GM18858 (cell line): Measurements from ENCODE around the gene IL10.
"Not testable (repeated sequence)": the region's sequence is repeated elsewhere in the genome, so short reads cannot be mapped to it uniquely, and the experiment has no call there.

Source experiments
- ATAC-seq: cut with Tn5 transposase; IDR thresholded peaks from one replicate; pipeline ENCODE4 v1.9.1; 2021; ENCODE audit not compliant: unreplicated experiment

Gene IL10

DNA sequence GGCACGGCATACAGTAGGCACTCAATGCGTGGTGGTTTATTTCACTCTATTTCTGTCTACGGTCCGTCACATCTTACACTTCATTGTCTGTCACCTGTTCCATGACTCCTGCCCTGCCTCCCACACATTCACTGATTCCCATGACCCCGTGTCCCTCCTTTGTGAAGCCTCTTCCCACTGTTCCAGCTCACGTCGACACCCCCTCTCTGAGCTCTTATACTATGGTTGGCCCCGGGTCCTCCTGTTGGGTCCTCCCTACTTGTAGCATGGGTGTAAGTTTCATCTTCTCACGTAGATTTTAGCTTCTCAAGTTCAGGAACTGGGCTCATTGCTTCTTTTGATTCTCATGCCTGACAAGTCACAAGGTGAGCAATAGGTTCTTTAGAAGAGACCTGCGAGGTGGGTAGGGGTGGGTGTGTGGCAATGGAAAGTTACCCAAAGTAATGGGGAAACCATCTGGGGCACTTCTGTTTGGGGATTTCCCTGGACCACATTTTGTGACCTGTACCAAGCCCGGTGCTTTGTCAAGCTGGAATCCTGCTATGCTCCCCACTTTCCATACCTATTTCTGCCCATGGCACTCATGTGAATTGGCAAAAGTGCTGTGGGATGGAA, 22.1 kb upstream of the IL10 start:
- no peak for ATAC-seq

- no peak for ATAC-seq
Observed at GRCh38 chr1:206793620-206794019, 21.3 kb upstream of the IL10 start.

GRCh38 chr1:206792939-206793607, 20.8 kb upstream of the IL10 start:
- no peak for ATAC-seq

- no peak for ATAC-seq
Observed at GRCh38 chr1:206790502-206791250, 18.4 kb upstream of the IL10 start.

- ATAC-seq: no peak
Observed at GRCh38 chr1:206788487-206789050, 16.3 kb upstream of the IL10 start.

DNA sequence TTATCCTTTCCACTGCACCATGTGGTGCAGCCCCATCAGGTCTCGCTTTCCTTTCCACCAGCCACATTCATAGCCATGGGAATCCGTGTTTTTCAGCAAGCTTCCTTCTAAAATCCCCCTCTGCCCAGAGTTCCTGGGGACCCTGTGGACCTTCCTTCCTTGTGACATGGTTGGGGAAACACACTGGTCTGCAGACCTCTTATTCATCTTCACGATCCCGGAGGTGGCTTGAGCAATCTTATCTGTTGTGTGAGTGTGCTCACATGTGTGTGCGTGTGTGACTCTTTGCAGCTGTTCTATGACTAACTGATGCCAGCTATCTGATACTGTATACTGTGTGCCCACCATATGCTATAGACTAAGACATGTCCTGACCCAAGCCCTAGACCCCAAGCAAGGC, 15.6 kb upstream of the IL10 start:
- no peak for ATAC-seq

DNA sequence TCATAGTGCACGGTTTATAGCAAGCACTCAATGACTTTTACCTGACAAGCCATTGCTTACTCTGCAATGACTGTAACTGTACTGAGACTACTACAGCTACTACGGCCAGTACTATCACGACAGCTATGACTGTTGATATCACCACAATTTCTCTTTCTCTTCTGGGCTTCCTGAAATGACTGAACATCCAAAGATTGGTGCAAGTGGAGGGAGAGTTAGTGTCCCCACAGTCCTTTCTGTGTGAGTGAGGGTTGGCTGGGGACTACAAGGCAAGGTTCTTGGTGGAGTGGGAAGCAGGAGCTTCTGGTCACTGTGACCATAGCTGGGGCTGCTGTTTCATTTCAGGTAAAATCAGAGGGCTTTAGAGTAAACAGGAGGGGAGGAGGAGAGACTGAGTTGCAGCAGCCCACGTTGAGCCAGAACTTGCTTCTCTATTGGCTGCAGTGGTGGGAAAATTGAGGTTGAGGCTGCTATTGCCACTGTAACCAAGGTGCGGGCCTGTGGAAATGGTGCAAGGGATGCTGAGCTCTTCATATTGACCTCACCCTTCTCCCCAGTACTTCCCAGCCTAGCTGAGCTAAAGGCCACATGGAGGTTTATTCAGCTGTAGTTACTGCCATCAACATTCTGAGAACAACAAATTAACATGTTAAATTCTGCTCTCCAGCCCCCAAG, 14.1 kb upstream of the IL10 start:
- no peak for ATAC-seq

GRCh38 chr1:206785182-206785765, 13.0 kb upstream of the IL10 start:
- no peak for ATAC-seq

DNA sequence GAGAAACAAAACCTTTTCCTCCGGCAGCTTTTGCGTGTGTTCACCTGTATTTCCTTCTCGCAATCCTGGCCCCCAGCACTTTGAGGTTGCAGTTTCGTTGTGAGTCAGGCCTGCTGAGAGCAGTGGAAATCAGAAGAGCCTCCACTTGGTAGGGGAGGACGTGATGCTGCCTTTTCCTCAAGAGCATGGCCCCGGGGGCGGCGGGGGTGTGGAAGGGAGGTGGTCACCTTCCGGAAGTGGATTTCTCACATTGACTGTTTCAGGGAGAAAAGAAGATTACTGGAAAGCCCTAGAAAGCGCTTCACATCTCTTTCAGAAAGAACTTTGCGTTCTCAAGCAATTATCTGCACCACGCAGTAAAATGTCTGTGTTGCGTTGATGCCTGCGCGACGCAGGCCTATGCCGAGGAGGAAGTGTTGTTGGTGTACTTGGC, 12.2 kb upstream of the IL10 start:
- peak; percentile 39 for ATAC-seq

DNA sequence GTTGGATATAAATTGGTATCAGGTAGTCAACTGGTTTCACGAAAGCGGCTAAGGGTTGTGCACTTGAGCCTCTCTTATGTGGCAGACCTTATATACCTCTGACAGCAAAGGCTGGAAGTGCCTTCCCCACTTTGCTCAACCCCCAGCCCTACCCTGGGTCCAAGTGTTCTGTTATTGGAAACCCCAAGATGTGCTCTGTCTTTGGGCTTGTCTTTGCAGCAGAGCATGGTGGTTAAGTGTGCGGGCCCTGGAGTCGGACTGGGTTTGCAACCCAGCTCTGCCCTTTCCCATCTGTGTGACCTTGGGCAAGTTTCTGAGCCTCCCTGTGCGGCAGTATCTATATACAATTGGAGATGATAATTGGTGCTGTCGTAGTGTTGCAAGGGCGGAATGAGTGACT, 11.2 kb upstream of the IL10 start:
- no peak for ATAC-seq

- ATAC-seq: peak; percentile 49
Observed at GRCh38 chr1:206782448-206782847, 10.2 kb upstream of the IL10 start.

- no peak for ATAC-seq
Observed at GRCh38 chr1:206779638-206780037, 7.3 kb upstream of the IL10 start.

DNA sequence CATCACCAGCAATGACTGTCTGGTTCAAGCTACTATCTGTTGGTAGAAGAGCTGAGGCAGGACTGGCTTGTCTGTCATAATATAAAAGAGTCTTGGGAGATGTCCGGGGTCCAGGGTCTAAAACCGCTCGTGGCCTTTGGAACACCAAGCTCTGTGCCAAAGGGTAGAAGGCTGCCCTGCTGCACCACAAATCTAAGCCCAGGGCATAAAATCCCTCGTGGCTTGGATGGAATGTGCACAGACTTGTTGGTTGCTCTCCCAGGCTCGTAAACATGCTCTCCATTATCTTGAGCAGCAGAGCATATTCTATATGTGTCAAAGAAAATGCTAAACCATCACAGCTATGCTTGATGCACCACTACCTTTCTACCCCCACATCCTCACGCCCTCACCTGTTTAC, 6.6 kb upstream of the IL10 start:
- not testable (repeated sequence) for ATAC-seq

GRCh38 chr1:206778031-206778430, 5.7 kb upstream of the IL10 start:
- ATAC-seq: no peak

GRCh38 chr1:206776229-206776628, 3.9 kb upstream of the IL10 start:
- ATAC-seq: no peak

- no peak for ATAC-seq
Observed at GRCh38 chr1:206774093-206774492, 1.8 kb upstream of the IL10 start.

DNA sequence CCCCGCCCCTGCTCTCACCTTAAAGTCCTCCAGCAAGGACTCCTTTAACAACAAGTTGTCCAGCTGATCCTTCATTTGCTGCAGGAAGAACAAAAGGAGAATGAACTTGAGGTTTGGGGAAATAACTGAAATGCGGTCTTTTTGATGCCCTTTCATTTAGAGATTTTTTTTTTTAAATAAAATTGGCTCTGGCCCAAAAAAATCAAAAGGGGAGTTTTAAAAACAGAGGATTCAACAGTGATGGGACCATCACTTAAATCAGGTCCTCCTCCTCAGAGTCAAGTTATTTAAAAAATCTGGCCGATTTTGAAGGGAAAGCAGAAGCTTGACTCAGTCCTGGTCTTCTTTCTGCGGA, 979 bp downstream of the IL10 start:
- no peak for ATAC-seq

DNA sequence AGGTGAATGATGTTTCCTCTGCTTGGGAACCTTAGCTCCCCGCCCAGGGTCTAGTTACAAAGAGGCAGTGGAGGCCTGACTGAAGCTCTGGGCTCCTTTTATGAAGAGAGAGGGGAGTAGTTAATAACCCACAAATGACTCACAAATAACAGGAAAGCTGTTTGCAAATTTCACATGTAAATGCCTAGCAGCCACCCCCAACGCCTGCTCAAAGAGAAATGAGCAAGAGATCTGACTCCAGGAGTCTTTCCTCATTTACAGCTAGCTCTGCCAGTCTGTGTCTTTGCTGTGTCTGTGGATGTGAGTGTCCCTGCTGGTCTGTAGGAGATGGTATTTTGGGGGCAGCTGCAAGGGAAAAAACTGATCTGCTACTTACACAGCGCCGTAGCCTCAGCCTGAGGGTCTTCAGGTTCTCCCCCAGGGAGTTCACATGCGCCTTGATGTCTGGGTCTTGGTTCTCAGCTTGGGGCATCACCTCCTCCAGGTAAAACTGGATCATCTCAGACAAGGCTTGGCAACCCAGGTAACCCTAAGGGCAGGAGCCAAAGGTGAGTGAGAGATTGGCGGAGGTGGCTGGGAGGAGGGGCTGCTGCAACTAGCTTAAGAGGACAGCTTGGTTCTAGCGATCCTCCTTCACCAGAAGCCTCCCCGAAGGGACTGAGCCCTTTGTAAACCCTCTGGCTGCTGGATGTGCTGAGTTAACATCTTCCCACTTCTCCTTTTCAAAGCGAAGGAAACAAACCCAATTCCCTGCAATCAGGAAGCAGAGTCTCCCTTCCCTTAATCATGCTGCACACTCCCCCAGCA, 1.6 kb downstream of the IL10 start, which contains the start of gene IL19:
IL19 (plus strand) TSS at position 243 of the 807 bp plus-strand sequence. CDS start 65,890 bp downstream, outside the sequence.
- no peak for ATAC-seq

- peak; percentile 69 for ATAC-seq
Observed at GRCh38 chr1:206769304-206769731, 3.0 kb downstream of the IL10 start.
